NCI-H2081 treated with DMSO at 0.1 percent for 48 hours (cell line): ENCODE data around the gene GABRG3.

Experiments
- DNase-seq: peaks from one replicate; lab custom pipeline; 2025; lab: John Stamatoyannopoulos, UW

GABRG3 gene

GRCh38 chr15:26970712-26971210 is at the start of gene GABRG3:
Gene GABRG3, plus strand, starts transcription at chr15:26971181.
- DNase-seq, result no peak

GRCh38 chr15:26921433-26921832 is 49.5 kb upstream of the GABRG3 start:
- no peak for DNase-seq

GRCh38 chr15:26926081-26926480 is 44.9 kb upstream of the GABRG3 start:
- DNase-seq, result no peak

- DNase-seq, result no peak
Measured at GRCh38 chr15:26928051-26928450, 42.9 kb upstream of the GABRG3 start.

GRCh38 chr15:26929588-26929987 is 41.4 kb upstream of the GABRG3 start:
- no peak for DNase-seq

GRCh38 chr15:26934848-26935247 is 36.1 kb upstream of the GABRG3 start:
- DNase-seq, result no peak

- DNase-seq, result no peak
Measured at GRCh38 chr15:26935322-26935721, 35.7 kb upstream of the GABRG3 start.

GRCh38 chr15:26936502-26936901 is 34.5 kb upstream of the GABRG3 start:
- no peak for DNase-seq

- no peak for DNase-seq
Measured at GRCh38 chr15:26937134-26937533, 33.8 kb upstream of the GABRG3 start.

GRCh38 chr15:26939398-26939797 is 31.6 kb upstream of the GABRG3 start:
- DNase-seq, result no peak

GRCh38 chr15:26941489-26941888 is 29.5 kb upstream of the GABRG3 start:
- DNase-seq, result no peak

GRCh38 chr15:26943866-26944265 is 27.1 kb upstream of the GABRG3 start:
- DNase-seq, result no peak

GRCh38 chr15:26945046-26945445 is 25.9 kb upstream of the GABRG3 start:
- no peak for DNase-seq

GRCh38 chr15:26950001-26950400 is 21.0 kb upstream of the GABRG3 start:
- no peak for DNase-seq

- no peak for DNase-seq
Measured at GRCh38 chr15:26954403-26954802, 16.6 kb upstream of the GABRG3 start.

- DNase-seq, result no peak
Measured at GRCh38 chr15:26967719-26968269, 3.2 kb upstream of the GABRG3 start.

GRCh38 chr15:26968806-26969205 is 2.2 kb upstream of the GABRG3 start:
- DNase-seq, result no peak

GRCh38 chr15:26971271-26972018 is 464 bp downstream of the GABRG3 start:
- no peak for DNase-seq

- no peak for DNase-seq
Measured at GRCh38 chr15:26972636-26973035, 1.7 kb downstream of the GABRG3 start.

GRCh38 chr15:26974120-26974780 is 3.3 kb downstream of the GABRG3 start:
- DNase-seq, result no peak

- DNase-seq, result no peak
Measured at GRCh38 chr15:26981492-26981891, 10.5 kb downstream of the GABRG3 start.

- DNase-seq, result no peak
Measured at GRCh38 chr15:26983822-26984221, 12.8 kb downstream of the GABRG3 start.

GRCh38 chr15:26985050-26985449 is 14.1 kb downstream of the GABRG3 start:
- DNase-seq, result no peak
